Type B pancreatic cell (in vitro differentiated cells): Measurements from ENCODE around the gene CAMKMT. TPM values are rescaled to one million over a fixed set of nuclear protein-coding genes. Genes with fewer than 3 reads are reported as not detected.

Experiments
- DNase-seq: peaks from one replicate; pipeline ENCODE4 v3.0.0; 2021; ENCODE audit warnings: mixed read lengths; ENCODE audit not compliant: unreplicated experiment; ENCODE audit errors: extremely low spot score
- H3K27ac Mint-ChIP-seq: 2 replicates; pipeline ENCODE4 v1.8.0; 2021; ENCODE audit warnings: mild to moderate bottlenecking, mixed read lengths
- H3K27me3 Mint-ChIP-seq: 2 replicates; pipeline ENCODE4 v1.8.0; 2021; ENCODE audit warnings: mixed read lengths
- H3K36me3 Mint-ChIP-seq: 2 replicates; pipeline ENCODE4 v1.8.0; 2021; ENCODE audit warnings: mixed read lengths
- H3K4me1 Mint-ChIP-seq: one replicate; pipeline ENCODE4 v1.8.0; 2021; ENCODE audit warnings: mixed read lengths; ENCODE audit not compliant: unreplicated experiment
- H3K4me3 Mint-ChIP-seq: 2 replicates; pipeline ENCODE4 v1.8.0; 2021; ENCODE audit warnings: mild to moderate bottlenecking, mixed read lengths
- H3K9me3 Mint-ChIP-seq: 2 replicates; pipeline ENCODE4 v1.8.0; 2021; ENCODE audit warnings: mixed read lengths
- CTCF ChIP-seq: fragments of 200-600 bp; sonication (generic); conservative IDR thresholded peaks from 2 replicates; pipeline ENCODE4 v1.5.0; 2021; ENCODE audit warnings: antibody characterized with exemption, mild to moderate bottlenecking
- total RNA-seq: library from RNA; stranded (reverse); gene quantifications from 2 replicates; pipeline ENCODE4 v1.2.1, GENCODE V29; 2021; ENCODE audit warnings: low replicate concordance

The CAMKMT gene
- total RNA-seq, 1 donor from 2014 or later, result 7.7 TPM

- H3K4me3 Mint-ChIP-seq, result no peak overlapping the region
- H3K36me3 Mint-ChIP-seq, result peaks cover 5% of the 10 kb centered on the region
- no peaks in the 10 kb centered on the region for H3K4me1 Mint-ChIP-seq
- no peak for TF ChIP-seq CTCF
- DNase-seq, result no peak
- no peaks in the 10 kb centered on the region for H3K27me3 Mint-ChIP-seq
- H3K9me3 Mint-ChIP-seq, result peaks cover 6% of the 10 kb centered on the region
- H3K27ac Mint-ChIP-seq, result no peak overlapping the region
Observed at GRCh38 chr2:44522846-44523245, 161.1 kb downstream of the CAMKMT start.

GRCh38 chr2:44524347-44524926 is 162.7 kb downstream of the CAMKMT start:
- H3K4me1 Mint-ChIP-seq, result no peaks in the 10 kb centered on the region
- no peak overlapping the region for H3K27ac Mint-ChIP-seq
- no peaks in the 10 kb centered on the region for H3K27me3 Mint-ChIP-seq
- no peak for DNase-seq
- no peak overlapping the region for H3K4me3 Mint-ChIP-seq
- TF ChIP-seq CTCF, result no peak
- peaks cover 6% of the 10 kb centered on the region for H3K9me3 Mint-ChIP-seq
- peaks cover 5% of the 10 kb centered on the region for H3K36me3 Mint-ChIP-seq

- Mint-ChIP-seq H3K27ac (no peak overlapping the region), H3K4me1 (no peaks in the 10 kb centered on the region)
- no peak for TF ChIP-seq CTCF
Observed at GRCh38 chr2:44526352-44526751, 164.6 kb downstream of the CAMKMT start.

GRCh38 chr2:44528595-44528994 is 166.8 kb downstream of the CAMKMT start:
- no peak overlapping the region for H3K4me3 Mint-ChIP-seq
- H3K27me3 Mint-ChIP-seq, result no peaks in the 10 kb centered on the region
- H3K4me1 Mint-ChIP-seq, result no peaks in the 10 kb centered on the region
- no peak overlapping the region for H3K27ac Mint-ChIP-seq
- peaks cover 2% of the 10 kb centered on the region for H3K36me3 Mint-ChIP-seq
- no peak for DNase-seq
- no peaks in the 10 kb centered on the region for H3K9me3 Mint-ChIP-seq
- no peak for TF ChIP-seq CTCF

More at GRCh38 chr2:44526352-44526751, 164.6 kb downstream of the CAMKMT start:
- peaks cover 6% of the 10 kb centered on the region for H3K9me3 Mint-ChIP-seq
- no peak for DNase-seq
- peaks cover 5% of the 10 kb centered on the region for H3K36me3 Mint-ChIP-seq
- no peak overlapping the region for H3K4me3 Mint-ChIP-seq
- no peaks in the 10 kb centered on the region for H3K27me3 Mint-ChIP-seq

GRCh38 chr2:44529448-44529847 is 167.7 kb downstream of the CAMKMT start:
- no peak overlapping the region for H3K4me3 Mint-ChIP-seq
- TF ChIP-seq CTCF, result no peak
- DNase-seq, result no peak
- no peaks in the 10 kb centered on the region for H3K4me1 Mint-ChIP-seq
- no peak overlapping the region for H3K27ac Mint-ChIP-seq
- no peaks in the 10 kb centered on the region for H3K9me3 Mint-ChIP-seq
- peaks cover 7% of the 10 kb centered on the region for H3K36me3 Mint-ChIP-seq
- no peaks in the 10 kb centered on the region for H3K27me3 Mint-ChIP-seq

- peaks cover 7% of the 10 kb centered on the region for H3K36me3 Mint-ChIP-seq
Observed at GRCh38 chr2:44531289-44531688, 169.5 kb downstream of the CAMKMT start.

More at GRCh38 chr2:44531289-44531688, 169.5 kb downstream of the CAMKMT start:
- no peaks in the 10 kb centered on the region for H3K4me1 Mint-ChIP-seq
- no peak overlapping the region for H3K4me3 Mint-ChIP-seq
- no peaks in the 10 kb centered on the region for H3K27me3 Mint-ChIP-seq
- peaks cover 4% of the 10 kb centered on the region for H3K9me3 Mint-ChIP-seq
- no peak overlapping the region for H3K27ac Mint-ChIP-seq
- no peak for DNase-seq
- TF ChIP-seq CTCF, result no peak
